OCI-LY1 (cell line): ENCODE data around the gene CARMIL1.

ENCODE experiments used
- H2AFZ ChIP-seq: fragments of 200-600 bp; sonication (generic), shearing (Covaris generic); 2 replicates; pipeline ENCODE4 v1.6.0; 2014; ENCODE audit warnings: antibody characterized with exemption, mild to moderate bottlenecking, low read length
- H3F3A ChIP-seq: fragments of 200-600 bp; sonication (generic), shearing (Covaris generic); 2 replicates; pipeline ENCODE4 v1.6.0; 2014; ENCODE audit warnings: mild to moderate bottlenecking, antibody characterized with exemption, low read length, moderate library complexity; ENCODE audit not compliant: insufficient read depth
- H3K27ac ChIP-seq: fragments of 200-600 bp; sonication (generic); 2 replicates; pipeline ENCODE4 v1.5.1; 2014; ENCODE audit warnings: low read length, mixed run types, mild to moderate bottlenecking, low read depth; ENCODE audit not compliant: poor library complexity, severe bottlenecking
- H3K27me3 ChIP-seq: fragments of 200-600 bp; sonication (generic); 2 replicates; pipeline ENCODE4 v1.6.0; 2014; ENCODE audit warnings: antibody characterized with exemption, mild to moderate bottlenecking, low read length, moderate library complexity; ENCODE audit not compliant: insufficient read depth
- H3K36me3 ChIP-seq: fragments of 200-600 bp; sonication (generic); 2 replicates; pipeline ENCODE4 v1.6.1; 2014; ENCODE audit warnings: mild to moderate bottlenecking, antibody characterized with exemption, low read length, moderate library complexity, mixed read lengths; ENCODE audit not compliant: insufficient read depth
- H3K4me1 ChIP-seq: fragments of 200-600 bp; sonication (generic); 2 replicates; pipeline ENCODE4 v1.5.1; 2014; ENCODE audit warnings: mild to moderate bottlenecking, low read length, moderate library complexity; ENCODE audit not compliant: insufficient read depth, severe bottlenecking
- H3K4me2 ChIP-seq: fragments of 200-600 bp; sonication (generic), shearing (Covaris generic); 2 replicates; pipeline ENCODE4 v1.6.1; 2014; ENCODE audit warnings: low read length
- H3K4me3 ChIP-seq: fragments of 200-600 bp; sonication (generic); 2 replicates; pipeline ENCODE4 v1.5.1; 2014; ENCODE audit warnings: low read length, low read depth, mild to moderate bottlenecking, mixed read lengths; ENCODE audit not compliant: poor library complexity, severe bottlenecking
- H3K79me2 ChIP-seq: fragments of 200-600 bp; shearing (Covaris generic); 2 replicates; pipeline ENCODE4 v1.6.1; 2016; ENCODE audit warnings: mixed run types, low read length, mixed read lengths; ENCODE audit not compliant: insufficient read depth
- H3K9ac ChIP-seq: fragments of 200-600 bp; sonication (generic), shearing (Covaris generic); 2 replicates; pipeline ENCODE4 v1.6.1; 2014; ENCODE audit warnings: mild to moderate bottlenecking, low read length, mixed read lengths
- H3K9me2 ChIP-seq: fragments of 200-600 bp; sonication (generic), shearing (Covaris generic); 2 replicates; pipeline ENCODE4 v1.6.1; 2014; ENCODE audit warnings: low read depth, mild to moderate bottlenecking, low read length, mixed read lengths
- H3K9me3 ChIP-seq: fragments of 200-600 bp; shearing (Covaris generic); 2 replicates; pipeline ENCODE4 v1.6.1; 2014; ENCODE audit warnings: low read length, mixed read lengths
- H4K20me1 ChIP-seq: fragments of 200-600 bp; sonication (generic), shearing (Covaris generic); 2 replicates; pipeline ENCODE4 v1.6.0; 2016; ENCODE audit warnings: mild to moderate bottlenecking, low read length; ENCODE audit not compliant: insufficient read depth
- CTCF ChIP-seq: fragments of 200-600 bp; sonication (generic), shearing (Covaris generic); IDR thresholded peaks from 2 replicates; pipeline ENCODE4 v1.5.1; 2017; ENCODE audit warnings: mild to moderate bottlenecking, antibody characterized with exemption, low read length, moderate library complexity, mixed read lengths
- EZH2 ChIP-seq: fragments of 200-600 bp; sonication (generic), shearing (Covaris generic); IDR thresholded peaks from 2 replicates; pipeline ENCODE4 v1.8.0; 2017; ENCODE audit warnings: borderline replicate concordance, mixed run types, mild to moderate bottlenecking, antibody characterized with exemption, low read length, moderate library complexity, mixed read lengths

The CARMIL1 gene

DNA sequence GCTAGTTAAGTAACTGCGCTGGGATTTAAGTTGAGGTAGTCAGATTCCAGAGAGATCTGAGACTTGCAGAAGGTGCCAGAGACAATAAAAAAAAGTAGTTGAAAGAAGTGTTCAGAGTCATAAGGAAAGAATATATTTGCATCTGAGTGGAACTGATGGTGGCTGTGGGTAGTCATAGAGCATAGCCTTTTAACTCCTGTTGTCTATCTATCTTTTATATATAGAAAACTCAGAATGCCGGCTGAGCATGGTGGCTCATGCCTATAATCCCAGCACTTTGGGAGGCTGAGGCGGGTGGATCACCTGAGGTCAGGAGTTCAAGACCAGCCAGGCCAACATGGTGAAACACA is 62.0 kb downstream of the CARMIL1 start:
- TF ChIP-seq CTCF = no peak
- TF ChIP-seq EZH2 = no peak
- Histone ChIP-seq H3K4me2 (no peak overlapping the region), H3K27me3 (no peaks in the 10 kb centered on the region), H3K9me3 (no peaks in the 10 kb centered on the region), H3K4me3 (no peak overlapping the region), H2AFZ (no peak overlapping the region), H3K4me1 (peaks cover 8% of the 10 kb centered on the region), H3K79me2 (no peaks in the 10 kb centered on the region), H3K36me3 (no peaks in the 10 kb centered on the region), H3K9me2 (no peaks in the 10 kb centered on the region), H3F3A (no peaks in the 10 kb centered on the region), H3K27ac (no peak overlapping the region), H3K9ac (no peak overlapping the region), H4K20me1 (peaks cover 5% of the 10 kb centered on the region; the same call in 1 of the 2 replicates)

DNA sequence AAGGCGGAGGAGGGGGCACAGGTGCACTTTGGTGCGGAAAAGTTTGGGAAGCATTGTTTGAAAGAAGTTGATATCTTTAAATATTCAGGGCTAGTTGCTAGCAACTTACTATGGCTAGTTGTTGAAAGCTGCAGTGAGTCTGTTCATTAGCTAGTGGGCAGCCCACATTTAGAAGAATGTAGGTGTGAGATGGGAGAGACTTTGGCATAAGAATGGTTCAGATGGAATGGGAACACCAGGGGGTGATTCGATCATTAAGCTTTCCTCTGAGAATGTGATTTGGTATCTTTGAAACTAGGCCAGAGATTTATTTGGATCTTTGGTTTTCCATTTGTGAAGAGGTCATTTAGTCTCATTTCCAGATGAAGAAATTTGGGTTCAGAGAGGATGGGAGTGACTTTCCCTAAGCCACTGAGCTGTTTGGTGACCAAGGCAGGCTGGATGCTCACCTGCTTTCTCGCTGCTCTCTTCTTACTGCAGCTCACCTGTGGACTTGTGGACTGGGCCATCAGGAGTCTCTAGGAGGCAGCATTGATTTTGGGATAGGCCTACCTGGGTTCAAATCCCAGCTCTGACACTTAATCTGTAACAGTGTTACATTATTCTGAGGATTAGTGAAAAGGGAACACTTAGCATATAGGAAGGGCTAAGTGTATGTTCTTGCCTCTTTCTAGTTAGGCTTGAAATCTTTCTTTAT is 62.9 kb downstream of the CARMIL1 start:
- no peak overlapping the region for H3K9ac ChIP-seq
- 0 out of 2 replicates have a peak, but pooled peaks cover 3% of the 10 kb centered on the region for H4K20me1 ChIP-seq
- TF ChIP-seq CTCF = peak; percentile 5; the same call in 1 of the 2 replicates
- no peak for TF ChIP-seq EZH2
- peaks cover 8% of the 10 kb centered on the region for H3K4me1 ChIP-seq
- H3K27ac ChIP-seq = no peak overlapping the region
- H3K4me2 ChIP-seq = no peak overlapping the region
- H3K79me2 ChIP-seq = no peaks in the 10 kb centered on the region
- no peaks in the 10 kb centered on the region for H3K9me3 ChIP-seq
- no peaks in the 10 kb centered on the region for H3K9me2 ChIP-seq
- H3F3A ChIP-seq = no peaks in the 10 kb centered on the region
- H3K36me3 ChIP-seq = no peaks in the 10 kb centered on the region
- H3K27me3 ChIP-seq = no peaks in the 10 kb centered on the region
- no peak overlapping the region for H2AFZ ChIP-seq
- H3K4me3 ChIP-seq = no peak overlapping the region

DNA sequence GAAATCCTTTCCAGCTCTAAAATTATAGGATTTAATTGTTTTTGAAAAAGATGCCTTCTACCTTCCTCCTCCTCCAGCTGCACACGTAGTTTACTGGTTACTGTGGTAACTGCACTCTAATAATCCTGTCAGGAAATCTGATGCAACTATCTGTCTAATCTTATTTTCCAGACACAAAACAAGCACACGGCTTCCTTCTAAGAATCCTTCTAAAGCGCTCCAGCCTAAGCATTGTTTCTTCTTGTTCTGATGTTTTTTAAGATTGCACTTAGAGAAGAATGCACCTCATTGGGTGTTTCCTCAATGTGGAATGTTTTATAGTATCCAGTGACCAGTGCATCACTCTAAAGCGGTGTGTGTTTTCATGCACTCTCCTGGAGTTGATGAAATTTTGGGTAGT is 63.6 kb downstream of the CARMIL1 start:
- H3K27me3 ChIP-seq = no peaks in the 10 kb centered on the region
- H3K9me2 ChIP-seq = no peaks in the 10 kb centered on the region
- no peak overlapping the region for H3K27ac ChIP-seq
- H3K9me3 ChIP-seq = no peaks in the 10 kb centered on the region
- no peak overlapping the region for H3K4me2 ChIP-seq
- H4K20me1 ChIP-seq = 0 out of 2 replicates have a peak, but pooled peaks cover 3% of the 10 kb centered on the region
- TF ChIP-seq CTCF = no peak
- H3K4me3 ChIP-seq = no peak overlapping the region
- no peaks in the 10 kb centered on the region for H3K36me3 ChIP-seq
- H3K79me2 ChIP-seq = no peaks in the 10 kb centered on the region
- H2AFZ ChIP-seq = no peak overlapping the region
- no peaks in the 10 kb centered on the region for H3F3A ChIP-seq
- H3K9ac ChIP-seq = no peak overlapping the region
- peaks cover 8% of the 10 kb centered on the region for H3K4me1 ChIP-seq
